ENCODE results near the gene RASA3. TPM values are rescaled to one million over a fixed set of nuclear protein-coding genes. Genes with fewer than 3 reads are reported as not detected.
A peak's percentile ranks its signal among the peaks of the same experiment; 100 is the strongest.

Gene RASA3
- total and polyA plus RNA-seq, 2 of the 8 experiments (the other 6 are each of a cell fraction or from before 2014, with no cell fraction given), result 7.5 to 21.9 TPM

DNA sequence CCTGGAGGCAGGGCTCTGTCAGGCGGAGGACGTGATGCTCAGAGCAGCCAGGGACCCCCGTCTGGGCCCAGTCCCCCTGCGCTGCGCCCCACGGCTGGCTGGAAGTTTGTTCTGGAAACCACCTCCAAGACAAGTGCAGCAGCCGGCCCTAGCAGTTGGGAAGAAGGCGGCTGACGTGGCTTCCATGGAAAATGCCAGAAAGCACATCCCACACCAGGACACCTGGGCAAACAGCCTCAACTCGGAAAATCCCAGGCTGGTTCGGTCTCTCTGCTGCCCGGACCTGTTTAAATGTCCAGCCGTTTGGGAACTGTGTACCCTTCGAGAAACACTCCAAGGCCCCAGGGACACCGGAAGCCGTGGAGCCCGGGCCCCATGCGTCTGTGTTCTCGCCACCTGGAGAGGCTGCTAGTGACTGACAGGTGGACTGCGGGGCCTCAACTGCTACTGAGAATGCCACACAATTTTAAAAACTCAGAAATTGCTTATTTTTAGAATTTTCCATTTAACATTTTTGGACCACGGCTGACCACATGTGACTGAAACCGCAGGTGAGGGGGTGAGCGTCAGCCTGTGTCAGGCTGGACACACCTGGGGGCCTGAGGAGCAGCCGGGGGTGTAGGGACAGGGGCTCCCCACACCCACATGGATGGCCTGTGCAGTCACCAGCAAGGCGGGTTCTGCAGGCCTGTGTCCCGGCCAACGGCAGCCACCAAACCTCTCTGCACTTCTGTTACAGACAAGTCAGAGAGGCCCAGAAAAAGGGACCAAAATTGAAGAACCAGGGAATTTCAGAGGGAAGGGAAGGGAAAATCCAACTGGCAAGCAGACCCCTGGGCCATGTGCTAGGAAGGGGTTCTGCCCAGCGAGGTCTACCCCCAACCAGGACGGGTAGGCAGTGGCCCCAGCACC, 31.7 kb downstream of the RASA3 start:
- no peak overlapping the region for H3K14ac ChIP-seq (ENCODE audit: insufficient read length)
- H3K27me3 ChIP-seq (replicated peaks in 1 of 4; ENCODE audit: control insufficient read depth in 3 of 4, extremely low read depth in 1 of 4, insufficient read depth in 3 of 4, low read length in 3 of 4), result no peaks in the 10 kb centered on the region
- no peak overlapping the region for H3K9ac ChIP-seq (replicated peaks in 1 of 4; ENCODE audit: extremely low read depth in 1 of 4, low read depth in 3 of 4, low read length in 3 of 4)
- H4K91ac ChIP-seq (replicated peaks; ENCODE audit: insufficient read length, low read length), result peak overlapping the region; percentile 54
- WGBS, 2 experiments (ENCODE audit: extremely low coverage in 1 of 2, insufficient coverage in 1 of 2, insufficient read length in 1 of 2, insufficient replicate concordance in 2 of 2, low coverage in 1 of 2, low lambda C conversion rate in 2 of 2, missing lambda C conversion rate in 1 of 2), result 80% methylated on average over 29 of the region's 29 CpGs; no CpG with 5 or more reads in 1 of the 2 experiments
- FAIRE-seq (no peak), DNase-seq (ENCODE audit: low read depth in 1 of 2, low spot score in 2 of 2) (no peak)
- peak overlapping the region; percentile 85; the same call in 1 of the 2 replicates for H4K8ac ChIP-seq (ENCODE audit: extremely low read depth, insufficient read depth, low read length)
- no peak overlapping the region for H4K5ac ChIP-seq (ENCODE audit: insufficient read length, low read depth, low read length)
- no peak overlapping the region for H2AK5ac ChIP-seq (ENCODE audit: low read depth, low read length)
- H3K9me3 ChIP-seq (ENCODE audit: insufficient read depth in 2 of 2, low read depth in 1 of 2, low read length in 1 of 2), result peaks cover 0 to 6% of the 10 kb centered on the region in 2 experiments; a peak in 1 of 4 replicates
- H3K56ac ChIP-seq (replicated peaks; ENCODE audit: insufficient read length, low read depth, low read length), result no peak overlapping the region
- no peak overlapping the region for H2AFZ ChIP-seq (ENCODE audit: low read length)
- no peak overlapping the region for H3K4ac ChIP-seq (replicated peaks; ENCODE audit: insufficient read length, low read depth, low read length)
- no peak overlapping the region for H2BK120ac ChIP-seq (replicated peaks; ENCODE audit: low read depth, low read length)
- no peak overlapping the region for H3K27ac ChIP-seq (ENCODE audit: low read depth, low read length)
- H3K23ac ChIP-seq (ENCODE audit: insufficient read length), result no peak overlapping the region
- no peak overlapping the region for H2BK15ac ChIP-seq (ENCODE audit: low read length)
- H3K18ac ChIP-seq (ENCODE audit: extremely low read depth, low read length), result no peak overlapping the region
- H3K4me3 ChIP-seq (ENCODE audit: extremely low read depth in 1 of 4, insufficient read depth in 2 of 4, low read depth in 3 of 4, low read length in 4 of 4), result no peak overlapping the region
- peaks cover 0 to 5% of the 10 kb centered on the region in 2 experiments for H4K20me1 ChIP-seq (replicated peaks in 1 of 2; ENCODE audit: control insufficient read depth in 1 of 2, insufficient read depth in 2 of 2, low read length in 2 of 2)
- ChIA-PET POLR2A (ENCODE audit: partially characterized antibody) (interaction anchor here (0.7 to 1.9 kb wide), 4 partner anchors 11 to 484 kb away, joined by 3 to 10 read pairs (median 4); no protein-coding TSS in a partner anchor), CTCF (ENCODE audit: partially characterized antibody) (interaction anchor here (0.9 kb wide), 1 partner anchor 8 kb away, joined by 3 read pairs; no protein-coding TSS in a partner anchor)
- no peaks in the 10 kb centered on the region for H3K36me3 ChIP-seq (ENCODE audit: control insufficient read depth in 2 of 4, insufficient read depth in 4 of 4, low read length in 3 of 4)
- peaks cover 0 to 16% of the 10 kb centered on the region in 2 experiments; a peak in 1 of 4 replicates for H3K79me2 ChIP-seq (ENCODE audit: control insufficient read depth in 1 of 2, insufficient read depth in 2 of 2, low read length in 2 of 2)
- peak overlapping the region; percentile 71; the same call in 1 of the 2 replicates for H2BK5ac ChIP-seq (ENCODE audit: low read depth, low read length)
- peaks cover 2% of the 10 kb centered on the region; the same call in 1 of the 2 replicates for H3K79me1 ChIP-seq (ENCODE audit: low read depth, low read length)
- H2BK20ac ChIP-seq (ENCODE audit: low read length), result no peak overlapping the region
- H2BK12ac ChIP-seq (ENCODE audit: low read depth, low read length), result no peak overlapping the region
- no peak overlapping the region for H3K4me2 ChIP-seq (ENCODE audit: insufficient read depth in 1 of 2, low read depth in 2 of 2, low read length in 2 of 2)
- H3K4me1 ChIP-seq (replicated peaks in 1 of 4; ENCODE audit: control insufficient read depth in 3 of 4, insufficient read depth in 4 of 4, low read length in 3 of 4), result peaks cover 0 to 9% (median 3%) of the 10 kb centered on the region in 4 experiments; a peak in 4 of 7 replicates
- no peaks in the 10 kb centered on the region for H3K23me2 ChIP-seq (ENCODE audit: low read depth, low read length)
- TF ChIP-seq BACH1 (IDR thresholded peaks at IDR 0.05; ENCODE audit: low read length) (no peak), SP2 (IDR thresholded peaks at IDR 0.05; ENCODE audit: low read length) (no peak), RFX5 (IDR thresholded peaks at IDR 0.05; ENCODE audit: borderline replicate concordance, low read depth, low read length) (no peak), ZNF274 (IDR thresholded peaks at IDR 0.05; ENCODE audit: borderline replicate concordance, extremely low read depth, low read length) (no peak), BCL11A (IDR thresholded peaks at IDR 0.05; ENCODE audit: low read depth in 2 of 2, low read length in 2 of 2) (no peak), RBBP5 (IDR thresholded peaks at IDR 0.05; ENCODE audit: borderline replicate concordance, low read depth, low read length) (no peak), CEBPB (IDR thresholded peaks at IDR 0.05; ENCODE audit: low read depth, low read length) (no peak), CBX5 (IDR thresholded peaks at IDR 0.05; ENCODE audit: low read depth, low read length) (no peak), JUN (IDR thresholded peaks at IDR 0.05; ENCODE audit: low read depth, low read length) (no peak)
- TF ChIP-seq, protein P1, sequence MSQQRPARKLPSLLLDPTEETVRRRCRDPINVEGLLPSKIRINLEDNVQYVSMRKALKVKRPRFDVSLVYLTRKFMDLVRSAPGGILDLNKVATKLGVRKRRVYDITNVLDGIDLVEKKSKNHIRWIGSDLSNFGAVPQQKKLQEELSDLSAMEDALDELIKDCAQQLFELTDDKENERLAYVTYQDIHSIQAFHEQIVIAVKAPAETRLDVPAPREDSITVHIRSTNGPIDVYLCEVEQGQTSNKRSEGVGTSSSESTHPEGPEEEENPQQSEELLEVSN (IDR thresholded peaks at IDR 0.05), result no peak
- TF ChIP-seq, protein P2, sequence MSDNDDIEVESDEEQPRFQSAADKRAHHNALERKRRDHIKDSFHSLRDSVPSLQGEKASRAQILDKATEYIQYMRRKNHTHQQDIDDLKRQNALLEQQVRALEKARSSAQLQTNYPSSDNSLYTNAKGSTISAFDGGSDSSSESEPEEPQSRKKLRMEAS (IDR thresholded peaks at IDR 0.05), result no peak
